NCI-H2029 treated with DMSO at 0.1 percent for 48 hours (cell line): ENCODE results near the gene TRABD.
"Not testable (repeated sequence)": the region's sequence is repeated elsewhere in the genome, so short reads cannot be mapped to it uniquely, and the experiment has no call there.

Source experiments
- DNase-seq: peaks from one replicate; lab custom pipeline; 2025; lab: John Stamatoyannopoulos, UW

TRABD gene

DNA sequence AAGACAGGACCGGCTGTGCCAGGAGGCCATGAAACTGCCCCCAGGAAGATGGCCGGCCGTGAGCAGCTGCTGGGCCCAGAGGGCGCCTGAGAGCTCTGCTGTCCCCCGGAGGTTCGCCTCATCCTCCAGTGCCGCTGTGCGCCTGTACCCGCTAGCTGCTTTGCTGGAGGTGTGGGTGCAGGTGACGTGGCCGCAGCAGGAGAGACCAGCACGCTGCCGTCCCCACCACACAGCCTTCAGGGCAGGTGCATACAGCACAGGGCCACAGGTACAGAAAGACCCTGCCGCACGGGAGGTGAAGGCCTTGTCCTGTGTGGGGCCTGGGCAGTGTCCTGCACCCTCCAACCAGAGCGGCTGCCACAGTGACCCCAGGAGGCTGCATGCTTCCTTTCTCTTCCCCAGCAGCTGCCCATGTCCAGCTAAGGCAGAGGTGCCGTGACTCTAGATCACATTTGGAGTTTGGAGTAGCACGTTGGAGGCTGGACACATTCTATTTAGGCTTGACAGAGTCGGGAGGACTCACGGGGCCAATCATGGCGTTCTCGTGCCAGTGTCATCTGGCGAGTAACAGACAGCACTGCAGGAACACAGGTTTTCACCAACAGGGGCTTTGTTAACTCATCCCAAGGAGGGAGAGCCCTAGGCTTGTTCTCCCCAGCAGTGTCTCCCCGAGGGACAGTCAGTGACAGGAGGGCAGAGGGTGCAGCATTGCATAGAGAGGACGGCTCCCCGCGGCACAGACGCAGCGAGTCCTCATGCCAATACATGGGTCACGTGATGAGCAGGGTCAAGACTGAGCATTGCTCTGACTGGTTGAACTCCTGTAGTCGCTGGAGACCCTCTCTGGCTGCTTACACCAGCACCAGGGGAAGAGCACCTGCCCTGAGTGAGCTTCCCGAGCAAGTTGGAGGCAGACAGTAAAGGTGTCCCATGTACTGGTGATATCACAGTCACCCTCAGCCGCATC is 33.9 kb upstream of the TRABD start:
- no peak for DNase-seq

DNA sequence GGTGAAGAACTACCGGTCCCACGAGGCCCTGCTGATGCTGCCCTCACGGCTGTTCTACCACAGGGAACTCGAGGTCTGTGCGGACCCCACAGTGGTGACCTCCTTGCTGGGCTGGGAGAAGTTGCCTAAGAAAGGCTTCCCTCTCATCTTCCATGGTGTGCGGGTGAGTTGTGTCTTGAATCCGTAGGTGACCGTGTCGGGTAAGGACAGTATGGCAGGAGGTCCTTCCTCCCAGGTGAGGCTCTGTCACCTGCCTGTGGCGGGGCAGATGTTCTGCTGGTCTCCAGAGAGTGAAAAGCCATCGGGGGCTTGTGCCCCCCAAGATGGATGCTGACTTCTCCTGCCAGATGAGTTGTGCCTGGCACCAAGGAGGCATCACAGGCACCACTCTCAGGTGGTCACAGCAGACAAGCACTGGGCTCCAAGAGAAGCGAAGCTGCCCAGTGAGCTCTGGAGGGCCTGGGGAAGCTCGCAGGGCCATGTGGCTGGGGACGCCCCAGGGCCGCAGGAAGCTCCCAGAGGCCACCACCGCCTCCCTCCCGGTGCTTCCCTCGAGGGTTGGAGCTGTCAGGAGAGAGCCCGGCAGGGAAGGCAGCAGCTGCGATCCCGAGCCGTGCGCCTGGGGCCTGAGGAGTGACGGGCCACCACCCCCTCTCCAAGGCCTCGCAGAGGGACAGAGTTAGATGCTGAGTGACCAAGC is 32.5 kb upstream of the TRABD start:
- DNase-seq: no peak

GRCh38 chr22:50153756-50154140 is 32.0 kb upstream of the TRABD start:
- no peak for DNase-seq

DNA sequence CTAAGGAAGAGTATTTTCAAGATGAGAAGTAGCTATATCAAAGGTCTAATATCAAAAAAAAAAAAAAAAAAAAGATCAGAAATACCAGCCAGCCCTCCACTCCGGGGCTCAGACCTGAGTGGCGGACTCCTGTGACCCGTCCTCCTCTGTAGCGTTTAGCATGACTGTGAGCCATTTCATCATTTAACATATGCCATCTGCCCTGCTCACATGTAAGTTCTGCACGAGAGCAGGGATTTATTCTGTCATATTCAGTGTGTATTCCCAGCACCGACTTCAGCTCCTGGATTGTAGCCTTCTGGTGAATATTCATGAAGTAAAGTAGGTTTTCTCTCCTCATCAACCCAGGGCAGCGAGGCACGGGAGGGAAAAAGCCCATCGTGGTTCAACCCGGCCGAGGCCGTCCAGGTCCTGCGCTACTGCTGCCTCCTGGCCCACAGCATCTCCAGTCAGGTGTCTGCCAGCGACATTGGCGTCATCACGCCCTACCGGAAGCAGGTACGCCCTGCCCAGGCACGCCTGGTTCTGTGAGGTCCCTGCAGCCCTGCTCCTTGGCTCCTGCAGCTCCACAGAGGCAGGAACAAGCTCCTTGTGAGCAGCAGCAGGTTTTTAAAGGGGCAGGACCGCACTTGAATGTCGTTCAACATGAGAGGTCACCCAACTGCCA is 27.9 kb upstream of the TRABD start:
- DNase-seq: no peak

DNA sequence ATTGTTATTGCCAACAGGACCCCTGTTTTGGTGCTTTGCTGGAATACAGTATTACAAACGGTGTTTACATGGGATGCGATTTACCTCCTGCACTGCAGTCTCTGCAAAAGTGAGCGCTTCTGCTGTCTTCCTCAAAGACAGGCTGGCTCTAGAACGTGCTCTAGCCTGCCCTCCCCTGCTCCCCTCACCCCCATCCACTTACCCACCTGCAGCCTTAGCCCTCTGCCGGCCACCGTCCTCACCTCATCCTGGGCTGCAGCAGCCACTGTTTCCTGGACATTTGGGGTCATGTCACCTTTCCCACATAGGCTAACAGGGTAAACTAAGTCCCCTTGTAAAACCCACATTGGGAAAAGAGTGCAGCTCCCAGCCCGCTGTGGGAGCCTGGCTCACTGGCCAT is 24.8 kb upstream of the TRABD start:
- DNase-seq: no peak

DNA sequence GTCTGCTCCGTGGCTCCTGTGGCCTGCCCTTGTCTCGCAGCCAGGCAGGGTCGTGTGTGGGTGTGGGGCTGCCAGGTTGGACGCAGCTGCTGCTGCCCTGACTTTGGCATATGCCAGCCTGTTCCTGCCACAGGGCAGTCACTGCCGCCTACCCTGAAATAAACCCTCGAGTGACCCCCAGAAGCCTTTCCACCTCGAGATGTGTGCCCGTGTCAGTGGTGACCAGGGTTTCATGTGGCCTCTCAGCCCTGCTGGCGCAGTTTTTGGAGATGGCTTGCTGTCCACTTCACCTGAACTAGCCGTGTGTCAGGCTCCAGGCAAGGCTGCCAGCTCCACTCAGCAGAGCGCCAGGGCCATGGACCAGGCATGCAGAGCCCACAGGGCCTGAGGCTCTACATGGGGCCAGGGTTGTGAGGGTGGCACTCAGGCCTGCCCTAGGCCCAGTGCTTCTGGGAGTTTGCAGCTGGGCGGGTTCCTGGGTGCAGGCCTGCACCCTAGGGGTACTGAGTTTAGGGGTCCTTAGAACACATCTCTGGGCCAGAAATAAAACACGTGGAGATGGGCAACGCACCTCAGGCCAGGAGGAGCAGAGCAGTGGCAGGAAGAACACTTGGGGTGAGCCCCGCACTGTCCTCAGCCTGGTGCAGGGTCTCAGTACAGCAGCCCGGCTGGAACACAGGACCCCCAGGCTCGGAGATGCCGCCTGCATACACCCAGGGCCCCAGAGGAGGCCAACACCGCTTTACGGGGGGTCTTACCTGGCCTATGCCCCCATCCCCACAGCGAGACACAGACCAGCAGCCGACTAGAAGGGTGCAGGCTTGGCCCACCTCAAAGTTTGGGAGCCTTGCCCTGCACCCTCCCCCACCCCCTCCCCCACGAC is 24.0 kb upstream of the TRABD start:
- DNase-seq: no peak

GRCh38 chr22:50162391-50162956 is 23.2 kb upstream of the TRABD start:
- no peak for DNase-seq

- DNase-seq: no peak
Observed at GRCh38 chr22:50165436-50166123, 20.1 kb upstream of the TRABD start.

- no peak for DNase-seq
Observed at GRCh38 chr22:50167689-50168489, 17.8 kb upstream of the TRABD start.

DNA sequence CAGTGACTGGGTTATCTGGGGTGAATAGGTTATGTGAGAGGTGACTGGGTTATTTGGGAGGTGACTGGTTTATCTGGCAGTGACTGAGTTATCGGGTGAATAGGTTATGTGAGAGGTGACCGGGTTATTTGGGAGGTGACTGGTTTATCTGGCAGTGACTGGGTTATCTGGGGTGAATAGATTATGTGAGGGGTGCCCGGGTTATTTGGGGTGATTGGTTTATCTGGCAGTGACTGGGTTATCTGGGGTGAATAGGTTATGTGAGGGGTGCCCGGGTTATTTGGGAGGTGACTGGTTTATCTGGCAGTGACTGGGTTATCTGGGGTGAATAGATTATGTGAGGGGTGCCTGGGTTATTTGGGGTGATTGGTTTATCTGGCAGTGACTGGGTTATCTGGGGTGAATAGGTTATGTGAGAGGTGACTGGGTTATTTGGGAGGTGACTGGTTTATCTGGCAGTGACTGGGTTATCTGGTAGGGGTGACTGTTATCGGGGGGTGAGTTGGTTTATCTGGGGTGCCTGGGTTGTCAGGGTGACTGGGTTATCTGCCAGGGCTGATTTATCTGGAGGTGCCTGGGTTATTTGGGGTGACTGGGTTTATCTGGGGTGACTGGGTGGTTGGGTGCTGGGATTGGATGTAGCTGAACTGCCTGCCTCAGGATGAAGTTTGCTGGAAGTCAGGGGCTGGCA is 17.1 kb upstream of the TRABD start:
- DNase-seq: not testable (repeated sequence)

GRCh38 chr22:50169181-50169759 is 16.4 kb upstream of the TRABD start:
- no peak for DNase-seq

- DNase-seq: no peak
Observed at GRCh38 chr22:50169774-50170341, 15.9 kb upstream of the TRABD start.

DNA sequence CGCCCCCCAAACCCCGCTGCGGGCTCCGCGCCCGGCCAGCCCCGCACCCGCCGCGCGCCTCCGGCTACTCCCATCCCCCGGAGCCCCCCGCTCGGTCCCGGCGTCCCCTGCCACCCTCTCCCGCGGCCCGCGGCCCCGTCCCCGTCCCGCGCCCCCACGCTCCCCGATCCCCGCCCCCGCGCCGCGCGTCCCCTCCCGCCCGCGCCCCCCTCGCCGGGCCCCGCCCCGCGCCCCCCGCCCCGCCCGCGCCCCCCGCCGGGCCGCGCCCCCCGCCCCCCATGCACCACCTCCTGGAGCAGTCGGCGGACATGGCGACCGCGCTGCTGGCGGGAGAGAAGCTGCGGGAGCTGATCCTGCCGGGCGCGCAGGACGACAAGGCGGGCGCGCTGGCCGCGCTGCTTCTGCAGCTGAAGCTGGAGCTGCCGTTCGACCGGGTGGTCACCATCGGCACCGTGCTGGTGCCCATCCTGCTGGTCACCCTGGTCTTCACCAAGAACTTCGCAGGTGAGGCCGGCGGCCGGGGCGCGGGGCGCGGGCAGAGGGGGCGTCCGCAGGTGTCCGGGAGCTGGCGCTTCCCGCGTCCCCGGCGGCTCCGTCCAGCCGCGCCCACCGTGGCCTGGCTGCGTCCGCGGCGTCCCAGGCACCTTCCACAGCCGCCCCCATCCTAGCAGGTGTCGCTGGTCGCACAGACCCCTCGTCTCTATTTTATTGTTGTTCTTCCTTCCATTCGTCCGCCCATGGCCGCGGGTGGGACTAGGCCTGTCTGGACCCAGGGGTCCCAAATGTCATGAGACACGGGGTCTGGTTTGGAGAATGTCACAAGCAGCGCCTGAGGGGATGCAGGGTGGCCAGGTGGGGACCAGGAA is 15.0 kb upstream of the TRABD start, which contains the start of gene PANX2:
Gene PANX2 (plus strand): TSS at position 279 of the 866 bp plus-strand sequence. CDS start 0 bp downstream, at position 279.
- DNase-seq: no peak

DNA sequence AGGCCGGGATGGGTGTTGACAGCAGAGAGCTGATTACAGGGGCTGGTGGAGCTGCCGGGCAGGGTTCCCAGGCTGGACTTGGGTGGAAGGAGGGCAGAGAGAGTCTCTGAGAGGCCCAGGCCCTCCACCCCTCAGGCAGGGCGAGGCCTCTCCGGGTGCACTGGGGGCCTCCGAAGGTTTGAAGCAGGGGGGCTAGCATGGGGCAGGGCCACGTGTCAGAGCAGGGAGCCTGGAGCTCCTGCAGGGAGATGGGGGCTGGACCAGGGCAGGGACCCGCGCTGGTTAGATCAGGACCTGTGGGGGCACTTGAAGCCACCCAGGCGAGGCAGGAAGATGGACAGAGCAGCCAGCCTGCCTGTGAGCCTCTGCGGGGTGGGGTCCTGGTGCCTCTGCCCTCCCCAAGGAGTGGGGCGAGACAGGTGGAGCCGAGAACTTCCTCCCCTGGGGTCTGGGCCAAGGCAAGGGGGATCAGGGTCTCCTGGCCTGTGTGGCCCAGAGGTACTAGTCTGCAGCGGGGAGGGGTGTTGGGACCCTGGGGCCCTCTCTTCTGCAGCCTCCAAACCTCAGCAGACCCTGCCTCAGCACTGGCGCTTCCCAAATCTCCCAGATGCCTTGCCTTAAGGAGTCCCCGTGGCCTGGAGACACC is 14.3 kb upstream of the TRABD start:
- DNase-seq: no peak

DNA sequence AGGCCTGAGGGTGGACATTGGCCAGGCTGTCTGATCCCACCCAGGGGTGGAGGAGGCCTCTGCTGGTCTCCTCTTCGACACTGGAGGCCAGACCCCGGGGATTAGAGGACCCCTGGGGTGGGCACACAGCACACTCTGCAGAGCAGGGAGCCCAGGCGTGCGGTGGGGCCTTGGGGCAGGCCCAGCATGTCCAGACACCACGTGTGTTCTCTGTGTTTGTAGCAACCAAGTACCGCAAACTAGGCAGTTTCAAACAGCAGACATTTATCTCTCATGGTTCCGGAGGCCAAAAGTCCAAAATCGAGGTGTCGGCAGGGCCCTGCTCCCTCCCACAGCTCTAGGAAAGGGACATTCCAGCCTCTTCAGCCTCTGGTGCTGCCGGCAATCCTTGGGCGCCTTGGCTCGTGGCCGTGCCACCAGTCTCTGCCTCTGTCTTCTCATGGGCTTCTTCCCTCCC is 13.7 kb upstream of the TRABD start:
- no peak for DNase-seq

GRCh38 chr22:50173311-50173982 is 12.3 kb upstream of the TRABD start:
- DNase-seq: no peak
